Esophagus muscularis mucosa (tissue), 3 donors: ENCODE data around the gene KCNJ9.

ENCODE experiments used
- EP300 ChIP-seq: sonication (generic); formaldehyde crosslinking; IDR thresholded peaks from one replicate; pipeline ENCODE4 v1.6.1; 2017; ENCODE audit warnings: antibody characterized with exemption
- TF ChIP-seq, protein P1 (sequence below), 3 experiments: fragments of 200-600 bp in 2 of 3; fragments of 450-650 bp in 1 of 3; sonication (generic) in 2 of 3; IDR thresholded peaks; one replicate each; pipeline ENCODE4 v1.5.1; 2017 to 2019; ENCODE audit warnings: antibody characterized with exemption in 3 of 3, mild to moderate bottlenecking in 2 of 3, moderate library complexity in 1 of 3

DNA sequence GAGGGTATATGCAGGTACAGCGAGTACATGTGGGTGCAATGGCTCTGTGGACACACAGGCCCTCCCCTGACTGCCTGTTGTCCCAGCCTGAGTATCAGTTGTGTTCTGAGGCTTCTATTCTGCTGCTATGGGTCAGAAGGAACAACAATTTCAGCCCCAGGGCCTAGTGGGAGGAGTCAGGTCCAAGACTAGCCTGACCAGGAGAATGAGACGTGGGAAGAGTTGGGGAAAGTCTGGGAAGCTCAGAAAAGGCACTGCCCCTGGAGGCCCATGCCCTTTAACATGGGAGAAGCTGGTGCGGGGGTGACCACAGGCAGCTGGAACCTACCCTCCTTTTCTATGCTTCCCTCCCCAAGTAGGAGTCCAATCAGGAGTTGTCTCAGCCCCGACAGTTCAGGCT lies 9.4 kb downstream of the KCNJ9 start:
- TF ChIP-seq, protein P1, sequence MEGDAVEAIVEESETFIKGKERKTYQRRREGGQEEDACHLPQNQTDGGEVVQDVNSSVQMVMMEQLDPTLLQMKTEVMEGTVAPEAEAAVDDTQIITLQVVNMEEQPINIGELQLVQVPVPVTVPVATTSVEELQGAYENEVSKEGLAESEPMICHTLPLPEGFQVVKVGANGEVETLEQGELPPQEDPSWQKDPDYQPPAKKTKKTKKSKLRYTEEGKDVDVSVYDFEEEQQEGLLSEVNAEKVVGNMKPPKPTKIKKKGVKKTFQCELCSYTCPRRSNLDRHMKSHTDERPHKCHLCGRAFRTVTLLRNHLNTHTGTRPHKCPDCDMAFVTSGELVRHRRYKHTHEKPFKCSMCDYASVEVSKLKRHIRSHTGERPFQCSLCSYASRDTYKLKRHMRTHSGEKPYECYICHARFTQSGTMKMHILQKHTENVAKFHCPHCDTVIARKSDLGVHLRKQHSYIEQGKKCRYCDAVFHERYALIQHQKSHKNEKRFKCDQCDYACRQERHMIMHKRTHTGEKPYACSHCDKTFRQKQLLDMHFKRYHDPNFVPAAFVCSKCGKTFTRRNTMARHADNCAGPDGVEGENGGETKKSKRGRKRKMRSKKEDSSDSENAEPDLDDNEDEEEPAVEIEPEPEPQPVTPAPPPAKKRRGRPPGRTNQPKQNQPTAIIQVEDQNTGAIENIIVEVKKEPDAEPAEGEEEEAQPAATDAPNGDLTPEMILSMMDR (IDR thresholded peaks at IDR 0.05), result no peak
- no peak for TF ChIP-seq EP300
